Measurements from ENCODE around the gene DEK.
"Not testable (repeated sequence)": the region's sequence is repeated elsewhere in the genome, so short reads cannot be mapped to it uniquely, and the experiment has no call there.

Gene DEK

GRCh38 chr6:18264219-18264922, at the start of gene DEK:
Gene DEK (minus strand): TSS chr6:18264530. CDS start chr6:18263987, 543 bp downstream.
- DNase-seq, result peak; percentile 73

GRCh38 chr6:18312368-18312767, 48.0 kb upstream of the DEK start:
- DNase-seq, result no peak

- not testable (repeated sequence) for DNase-seq
Measured at GRCh38 chr6:18310010-18310409, 45.7 kb upstream of the DEK start.

GRCh38 chr6:18309046-18309445, 44.7 kb upstream of the DEK start:
- DNase-seq, result no peak

GRCh38 chr6:18308070-18308735, 43.9 kb upstream of the DEK start:
- no peak for DNase-seq

GRCh38 chr6:18306977-18307376, 42.6 kb upstream of the DEK start:
- no peak for DNase-seq

- DNase-seq, result no peak
Measured at GRCh38 chr6:18302561-18303439, 38.5 kb upstream of the DEK start.

GRCh38 chr6:18293076-18293904, 29.0 kb upstream of the DEK start:
- DNase-seq, result no peak

GRCh38 chr6:18289283-18289682, 25.0 kb upstream of the DEK start:
- no peak for DNase-seq

GRCh38 chr6:18284261-18284660, 19.9 kb upstream of the DEK start:
- no peak for DNase-seq

GRCh38 chr6:18281564-18281963, 17.2 kb upstream of the DEK start:
- DNase-seq, result no peak

GRCh38 chr6:18280084-18280483, 15.8 kb upstream of the DEK start:
- DNase-seq, result no peak

- DNase-seq, result no peak
Measured at GRCh38 chr6:18279422-18279821, 15.1 kb upstream of the DEK start.

GRCh38 chr6:18277237-18278006, 13.1 kb upstream of the DEK start:
- no peak for DNase-seq

- no peak for DNase-seq
Measured at GRCh38 chr6:18276610-18277236, 12.4 kb upstream of the DEK start.

- no peak for DNase-seq
Measured at GRCh38 chr6:18270216-18270615, 5.9 kb upstream of the DEK start.

- DNase-seq, result no peak
Measured at GRCh38 chr6:18269717-18270116, 5.4 kb upstream of the DEK start.

- peak; percentile 50 for DNase-seq
Measured at GRCh38 chr6:18269253-18269652, 4.9 kb upstream of the DEK start.

GRCh38 chr6:18268066-18268465, 3.7 kb upstream of the DEK start:
- DNase-seq, result no peak

- no peak for DNase-seq
Measured at GRCh38 chr6:18266523-18266912, 2.2 kb upstream of the DEK start.

- no peak for DNase-seq
Measured at GRCh38 chr6:18265787-18266522, 1.6 kb upstream of the DEK start.

Data from MV-4-11 (cell line).